HG02642 (cell line): ENCODE results near the gene C1GALT1.
"Not testable (repeated sequence)": the region's sequence is repeated elsewhere in the genome, so short reads cannot be mapped to it uniquely, and the experiment has no call there.

Experiments used
- ATAC-seq: cut with Tn5 transposase; IDR thresholded peaks from one replicate; pipeline ENCODE4 v1.9.1; 2021; ENCODE audit warnings: mild to moderate bottlenecking; ENCODE audit not compliant: unreplicated experiment, poor library complexity

C1GALT1 gene

GRCh38 chr7:7166318-7166717, 16.0 kb upstream of the C1GALT1 start:
- no peak for ATAC-seq

- ATAC-seq = no peak
Measured at GRCh38 chr7:7169296-7169695, 13.0 kb upstream of the C1GALT1 start.

GRCh38 chr7:7173956-7174632, 8.2 kb upstream of the C1GALT1 start:
- ATAC-seq = no peak

- ATAC-seq = no peak
Measured at GRCh38 chr7:7175075-7175695, 7.2 kb upstream of the C1GALT1 start.

GRCh38 chr7:7176406-7177043, 5.8 kb upstream of the C1GALT1 start:
- ATAC-seq = no peak

- ATAC-seq = no peak
Measured at GRCh38 chr7:7177044-7177517, 5.3 kb upstream of the C1GALT1 start.

GRCh38 chr7:7178081-7178480, 4.3 kb upstream of the C1GALT1 start:
- ATAC-seq = no peak

GRCh38 chr7:7178906-7179305, 3.4 kb upstream of the C1GALT1 start:
- ATAC-seq = no peak

- ATAC-seq = no peak
Measured at GRCh38 chr7:7180725-7181449, 1.5 kb upstream of the C1GALT1 start.

- ATAC-seq = peak; percentile 37
Measured at GRCh38 chr7:7181519-7182155, 707 bp upstream of the C1GALT1 start.

- peak; percentile 38 for ATAC-seq
Measured at GRCh38 chr7:7183061-7183837, 905 bp downstream of the C1GALT1 start.

- no peak for ATAC-seq
Measured at GRCh38 chr7:7183838-7184463, 1.6 kb downstream of the C1GALT1 start.

GRCh38 chr7:7185371-7185989, 3.1 kb downstream of the C1GALT1 start:
- no peak for ATAC-seq

- ATAC-seq = no peak
Measured at GRCh38 chr7:7188091-7188490, 5.7 kb downstream of the C1GALT1 start.

- no peak for ATAC-seq
Measured at GRCh38 chr7:7188742-7189141, 6.4 kb downstream of the C1GALT1 start.

GRCh38 chr7:7190142-7190541, 7.8 kb downstream of the C1GALT1 start:
- no peak for ATAC-seq

- no peak for ATAC-seq
Measured at GRCh38 chr7:7191137-7191536, 8.8 kb downstream of the C1GALT1 start.

GRCh38 chr7:7192798-7193788, 10.7 kb downstream of the C1GALT1 start:
- ATAC-seq = not testable (repeated sequence)
